A549 treated with RU486 at 1 μM for 4 hours (cell line): Measurements from ENCODE around the gene CELA2A. TPM values are rescaled to one million over a fixed set of nuclear protein-coding genes. Genes with fewer than 3 reads are reported as not detected.

Source experiments
- total RNA-seq: library from RNA; stranded (reverse); fragments of 200-300 nt; extraction: Qiagen RNA extraction; gene quantifications from 5 replicates; pipeline ENCODE4 v1.2.3, GENCODE V29; 2022; ENCODE audit warnings: low read depth

Gene CELA2A
- total RNA-seq = 0.17 TPM in 1 of 5 replicates, not detected in the others

DNA sequence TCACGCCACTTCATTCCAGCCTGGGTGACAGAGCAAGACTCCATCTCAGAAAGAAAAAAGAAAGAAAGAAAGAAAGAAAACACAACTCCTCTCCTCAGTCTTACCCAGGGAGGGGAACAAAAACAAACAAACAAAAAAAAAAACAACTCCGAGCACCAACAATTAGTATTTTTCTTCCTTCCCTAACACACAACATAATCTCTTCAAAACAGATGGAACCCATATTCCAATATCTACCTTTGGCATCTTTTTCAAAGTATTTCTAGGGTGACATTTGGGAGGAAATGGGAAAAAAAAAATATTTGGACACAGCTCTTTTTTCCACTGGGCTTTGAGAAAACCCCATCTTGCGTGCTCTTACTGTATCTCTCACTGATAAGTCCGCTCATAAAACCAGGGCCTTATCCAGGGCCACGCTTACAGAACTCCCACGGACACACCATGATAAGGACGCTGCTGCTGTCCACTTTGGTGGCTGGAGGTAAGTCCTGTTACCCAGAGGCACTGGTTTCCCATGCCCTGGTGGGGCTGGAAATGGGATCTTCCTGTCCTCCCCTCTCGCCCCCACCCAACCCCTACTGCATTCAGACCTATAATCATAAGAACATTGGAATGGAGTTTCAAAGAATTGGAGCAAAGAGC is at the start of gene CELA2A:
TSS of gene CELA2A (plus strand) at position 420 of the 642 bp plus-strand sequence. CDS start at position 442, 22 bp downstream.

DNA sequence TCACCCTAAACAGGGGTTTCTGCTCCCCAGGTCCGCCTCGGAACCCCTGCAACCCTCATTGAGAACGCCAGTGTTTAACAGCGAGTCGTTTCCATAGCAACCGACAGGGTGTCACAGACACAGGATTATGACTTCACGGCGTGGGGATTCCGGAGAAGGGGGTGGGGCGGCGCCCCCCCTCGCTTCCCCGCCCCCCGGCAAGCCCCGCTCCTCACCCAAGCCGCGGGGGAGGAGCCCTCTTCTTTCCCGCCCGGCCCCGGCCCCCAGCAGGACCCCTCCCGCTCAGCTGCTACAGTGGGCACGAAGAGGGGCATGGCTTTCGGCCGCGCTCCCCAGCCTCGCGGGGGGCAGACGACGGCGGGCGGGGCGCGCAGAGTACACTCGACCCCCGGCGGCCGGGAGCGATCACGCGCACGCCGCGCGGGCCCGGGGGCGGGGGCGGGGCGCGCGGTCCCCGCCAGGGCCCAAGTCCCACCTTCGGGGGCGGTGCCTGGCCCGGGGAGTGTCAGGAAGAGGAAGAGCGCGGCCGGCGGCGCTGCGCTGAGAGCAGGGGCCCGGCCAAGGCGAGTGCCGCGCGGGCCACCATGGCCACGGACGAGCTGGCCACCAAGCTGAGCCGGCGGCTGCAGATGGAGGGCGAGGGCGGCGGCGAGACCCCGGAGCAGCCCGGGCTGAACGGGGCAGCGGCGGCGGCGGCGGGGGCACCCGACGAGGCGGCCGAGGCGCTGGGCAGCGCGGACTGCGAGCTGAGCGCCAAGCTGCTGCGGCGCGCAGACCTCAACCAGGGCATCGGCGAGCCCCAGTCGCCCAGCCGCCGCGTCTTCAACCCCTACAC is 46.9 kb upstream of the CELA2A start, which contains the start of gene EFHD2:
TSS of gene EFHD2 (plus strand) at position 501 of the 835 bp plus-strand sequence. CDS start at position 585, 84 bp downstream.

DNA sequence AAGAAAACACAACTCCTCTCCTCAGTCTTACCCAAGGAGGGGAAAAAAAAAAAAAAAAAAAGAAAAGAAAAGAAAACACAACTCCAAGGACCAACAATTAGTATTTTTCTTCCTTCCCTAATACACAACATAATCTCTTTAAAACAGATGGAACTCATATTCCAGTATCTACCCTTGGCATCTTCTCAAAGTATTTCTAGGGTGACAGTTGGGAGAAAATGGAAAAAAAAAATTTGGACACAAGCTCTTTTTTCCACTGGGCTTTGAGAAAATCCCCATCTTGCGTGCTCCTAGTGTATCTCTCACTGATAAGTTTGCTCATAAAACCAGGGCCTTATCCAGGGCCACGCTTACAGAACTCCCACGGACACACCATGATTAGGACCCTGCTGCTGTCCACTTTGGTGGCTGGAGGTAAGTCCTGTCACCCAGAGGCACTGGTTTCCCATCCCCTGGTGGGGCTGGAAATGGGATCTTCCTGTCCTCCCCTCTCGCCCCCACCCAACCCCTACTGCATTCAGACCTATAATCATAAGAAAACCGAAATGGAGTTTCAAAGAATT is 19.3 kb downstream of the CELA2A start, which contains the start of gene CELA2B:
TSS of gene CELA2B (plus strand) at position 353 of the 563 bp plus-strand sequence. CDS start at position 375, 22 bp downstream.

Other genes starting within 250 kb of the CELA2A start
- 0.35 to 0.63 TPM (median 0.51 TPM) in 5 replicates for gene FHAD1, start 209.5 kb upstream of the CELA2A start, total RNA-seq
- 163 to 254 TPM (median 240 TPM) in 5 replicates for gene EFHD2, start 46.8 kb upstream of the CELA2A start, total RNA-seq
- 0.65 to 2.1 TPM (median 1.7 TPM) in 5 replicates for gene CTRC, start 18.3 kb upstream of the CELA2A start, total RNA-seq
- not detected in 5 replicates for gene CELA2B, start 19.4 kb downstream of the CELA2A start, total RNA-seq
- gene CASP9, start 67.5 kb downstream of the CELA2A start, total RNA-seq = 4.4 to 6.9 TPM (median 6.1 TPM) in 5 replicates
- 4.1 to 5.0 TPM (median 4.5 TPM) in 5 replicates for gene DNAJC16, start 70.1 kb downstream of the CELA2A start, total RNA-seq
- 5.5 to 8.2 TPM (median 7.2 TPM) in 5 replicates for gene AGMAT, start 128.3 kb downstream of the CELA2A start, total RNA-seq
- 7.6 to 10.0 TPM (median 9.3 TPM) in 5 replicates for gene DDI2, start 160.7 kb downstream of the CELA2A start, total RNA-seq
- gene PLEKHM2, start 227.6 kb downstream of the CELA2A start, total RNA-seq = 20.5 to 30.5 TPM (median 26.1 TPM) in 5 replicates